ENCODE results near the gene HPX.

The HPX gene

GRCh38 chr11:6437993-6438392 is 2.8 kb downstream of the HPX start:
- no peaks in the 10 kb centered on the region for H3K27me3 ChIP-seq (ENCODE audit: low read depth, low read length)
- no peak overlapping the region for H3K4me2 ChIP-seq (ENCODE audit: low read length)
- no peak overlapping the region for H3K4me3 ChIP-seq (ENCODE audit: low read length)
- H3K9ac ChIP-seq (ENCODE audit: low read length) = no peak overlapping the region
- no peak overlapping the region for H3K27ac ChIP-seq (ENCODE audit: low read length)
- peak overlapping the region; percentile 44; the same call in 1 of the 2 replicates for H2AFZ ChIP-seq (ENCODE audit: low read depth, low read length)
- no peaks in the 10 kb centered on the region for H3K79me2 ChIP-seq (ENCODE audit: low read length)
- TF ChIP-seq CTCF (IDR thresholded peaks at IDR 0.05; ENCODE audit: low read depth, low read length) = no peak
- TF ChIP-seq EZH2phosphoT487 (IDR thresholded peaks at IDR 0.05; ENCODE audit: low read depth) = no peak
- H3K9me3 ChIP-seq (ENCODE audit: insufficient read depth, low read length) = no peaks in the 10 kb centered on the region
- H3K36me3 ChIP-seq (replicated peaks; ENCODE audit: low read depth, low read length) = no peaks in the 10 kb centered on the region
- H4K20me1 ChIP-seq (ENCODE audit: insufficient read depth, low read length) = no peaks in the 10 kb centered on the region
- peaks cover 9% of the 10 kb centered on the region for H3K4me1 ChIP-seq (ENCODE audit: low read length)

GRCh38 chr11:6437423-6437822 is 3.4 kb downstream of the HPX start:
- H3K4me2 ChIP-seq (ENCODE audit: low read length) = no peak overlapping the region
- no peak overlapping the region for H3K27ac ChIP-seq (ENCODE audit: low read length)
- H3K27me3 ChIP-seq (ENCODE audit: low read depth, low read length) = no peaks in the 10 kb centered on the region
- H3K9me3 ChIP-seq (ENCODE audit: insufficient read depth, low read length) = no peaks in the 10 kb centered on the region
- H2AFZ ChIP-seq (ENCODE audit: low read depth, low read length) = 0 out of 2 replicates have a peak overlapping the region, but pooled peaks have one; percentile 44
- no peaks in the 10 kb centered on the region for H4K20me1 ChIP-seq (ENCODE audit: insufficient read depth, low read length)
- no peak overlapping the region for H3K4me3 ChIP-seq (ENCODE audit: low read length)
- H3K4me1 ChIP-seq (ENCODE audit: low read length) = peaks cover 9% of the 10 kb centered on the region
- no peaks in the 10 kb centered on the region for H3K79me2 ChIP-seq (ENCODE audit: low read length)
- no peaks in the 10 kb centered on the region for H3K36me3 ChIP-seq (replicated peaks; ENCODE audit: low read depth, low read length)
- no peak overlapping the region for H3K9ac ChIP-seq (ENCODE audit: low read length)
- TF ChIP-seq EZH2phosphoT487 (IDR thresholded peaks at IDR 0.05; ENCODE audit: low read depth) (no peak), CTCF (IDR thresholded peaks at IDR 0.05; ENCODE audit: low read depth, low read length) (no peak)

GRCh38 chr11:6433998-6434660 is 6.7 kb downstream of the HPX start:
- Histone ChIP-seq H3K27ac (ENCODE audit: low read length) (no peak overlapping the region), H3K27me3 (ENCODE audit: low read depth, low read length) (no peaks in the 10 kb centered on the region), H3K9ac (ENCODE audit: low read length) (no peak overlapping the region), H3K4me2 (ENCODE audit: low read length) (no peak overlapping the region), H3K4me3 (ENCODE audit: low read length) (no peak overlapping the region), H3K4me1 (ENCODE audit: low read length) (peaks cover 9% of the 10 kb centered on the region), H2AFZ (ENCODE audit: low read depth, low read length) (no peak overlapping the region), H3K9me3 (ENCODE audit: insufficient read depth, low read length) (no peaks in the 10 kb centered on the region), H3K36me3 (replicated peaks; ENCODE audit: low read depth, low read length) (no peaks in the 10 kb centered on the region), H4K20me1 (ENCODE audit: insufficient read depth, low read length) (no peaks in the 10 kb centered on the region), H3K79me2 (ENCODE audit: low read length) (no peaks in the 10 kb centered on the region)
- TF ChIP-seq EZH2phosphoT487 (IDR thresholded peaks at IDR 0.05; ENCODE audit: low read depth) (no peak), CTCF (IDR thresholded peaks at IDR 0.05; ENCODE audit: low read depth, low read length) (no peak)

- H3K27ac ChIP-seq (ENCODE audit: low read length) = no peak overlapping the region
- no peaks in the 10 kb centered on the region for H4K20me1 ChIP-seq (ENCODE audit: insufficient read depth, low read length)
- H3K36me3 ChIP-seq (replicated peaks; ENCODE audit: low read depth, low read length) = no peaks in the 10 kb centered on the region
- H3K79me2 ChIP-seq (ENCODE audit: low read length) = no peaks in the 10 kb centered on the region
- no peak overlapping the region for H3K4me3 ChIP-seq (ENCODE audit: low read length)
- peaks cover 3% of the 10 kb centered on the region; the same call in 1 of the 2 replicates for H3K27me3 ChIP-seq (ENCODE audit: low read depth, low read length)
- H3K9me3 ChIP-seq (ENCODE audit: insufficient read depth, low read length) = no peaks in the 10 kb centered on the region
- TF ChIP-seq EZH2phosphoT487 (IDR thresholded peaks at IDR 0.05; ENCODE audit: low read depth) (no peak), CTCF (IDR thresholded peaks at IDR 0.05; ENCODE audit: low read depth, low read length) (no peak)
- no peaks in the 10 kb centered on the region for H3K4me1 ChIP-seq (ENCODE audit: low read length)
- no peak overlapping the region for H3K4me2 ChIP-seq (ENCODE audit: low read length)
- no peak overlapping the region for H3K9ac ChIP-seq (ENCODE audit: low read length)
- no peak overlapping the region for H2AFZ ChIP-seq (ENCODE audit: low read depth, low read length)
These were observed 8.9 kb downstream of the HPX start for GRCh38 chr11:6431861-6432260.
